Activated CD8-positive, alpha-beta T cell treated with anti-CD3 and anti-CD28 coated beads for 36 hours (primary cell): ENCODE data around the gene TLN1. TPM values are rescaled to one million over a fixed set of nuclear protein-coding genes. Genes with fewer than 3 reads are reported as not detected.

ENCODE experiments used
- ATAC-seq: fragments of 200-7000 bp; cut with Tn5 transposase; one replicate; pipeline ENCODE4 v1.10.0; 2021; ENCODE audit warnings: mild to moderate bottlenecking, moderate library complexity
- CTCF ChIA-PET: fragments of 350-600 bp; sonication (Branson Sonifier 250); formaldehyde crosslinking; loops from one replicate; lab custom pipeline; 2021; ENCODE audit warnings: antibody characterized with exemption; lab: Charles Lee
- POLR2A ChIA-PET: fragments of 350-600 bp; sonication (Branson Sonifier 250); formaldehyde crosslinking; loops from one replicate; lab custom pipeline; 2021; ENCODE audit warnings: antibody characterized with exemption; lab: Charles Lee
- DNase-seq: peaks from one replicate; pipeline ENCODE4 v3.0.0-alpha.2; 2020
- H3K27ac Mint-ChIP-seq: one replicate; pipeline ENCODE4 v1.8.0; 2021; ENCODE audit warnings: mild to moderate bottlenecking, mixed read lengths
- H3K27me3 Mint-ChIP-seq: one replicate; pipeline ENCODE4 v1.8.0; 2021; ENCODE audit warnings: mixed read lengths
- H3K36me3 Mint-ChIP-seq: one replicate; pipeline ENCODE4 v1.8.0; 2021; ENCODE audit warnings: low read depth, mixed read lengths
- H3K4me1 Mint-ChIP-seq: one replicate; pipeline ENCODE4 v1.8.0; 2021; ENCODE audit warnings: low read depth, mixed read lengths
- H3K4me3 Mint-ChIP-seq: one replicate; pipeline ENCODE4 v1.8.0; 2021; ENCODE audit warnings: mild to moderate bottlenecking, moderate library complexity, mixed read lengths
- H3K9me3 Mint-ChIP-seq: one replicate; pipeline ENCODE4 v1.8.0; 2021; ENCODE audit warnings: mixed read lengths
- CTCF ChIP-seq: fragments of 200-600 bp; IDR thresholded peaks from one replicate; pipeline ENCODE4 v1.8.0; 2022; ENCODE audit warnings: antibody characterized with exemption, mild to moderate bottlenecking
- intact Hi-C: fragments of 100-400 bp; cut with micrococcal nuclease; formaldehyde crosslinking; loops from one replicate; pipeline ENCODE4 v1.10.0; 2022
- total RNA-seq, 2 experiments: library from RNA; stranded (reverse); gene quantifications; one replicate each; pipeline ENCODE4 v1.2.3, GENCODE V29; 2021

Gene TLN1
- total RNA-seq, 2 experiments from 2014 or later, result 212 to 219 TPM

GRCh38 chr9:35666549-35666948, 65.4 kb downstream of the TLN1 start:
- DNase-seq (no peak), ATAC-seq (no peak)
- no peaks in the 10 kb centered on the region for H3K9me3 Mint-ChIP-seq
- no peak overlapping the region for H3K4me3 Mint-ChIP-seq
- no peaks in the 10 kb centered on the region for H3K27me3 Mint-ChIP-seq
- intact Hi-C loops, result no loop called here
- peaks cover 17% of the 10 kb centered on the region for H3K36me3 Mint-ChIP-seq
- H3K27ac Mint-ChIP-seq, result no peak overlapping the region
- TF ChIP-seq CTCF, result no peak
- peaks cover 25% of the 10 kb centered on the region for H3K4me1 Mint-ChIP-seq
- ChIA-PET POLR2A (interaction anchor here (0.7 to 1.3 kb wide), 3 partner anchors 7 to 612 kb away, joined by 3 to 4 read pairs (median 3); no protein-coding TSS in a partner anchor), CTCF (interaction anchor here (1.6 to 24.5 kb wide), 4 partner anchors 27 to 66 kb away, joined by 6 to 313 read pairs (median 18); partner anchors contain the start of genes CREB3, TLN1 and TPM2)

- no peaks in the 10 kb centered on the region for H3K27me3 Mint-ChIP-seq
- H3K4me3 Mint-ChIP-seq, result peak overlapping the region; percentile 84
- H3K4me1 Mint-ChIP-seq, result peaks cover 29% of the 10 kb centered on the region
- ChIA-PET CTCF (interaction anchor here (1.6 to 24.5 kb wide), 8 partner anchors 19 to 66 kb away, joined by 3 to 313 read pairs (median 13); partner anchors contain the start of genes CREB3, TLN1 and TPM2), POLR2A (interaction anchor here (0.7 to 3.3 kb wide), 6 partner anchors 10 to 613 kb away, joined by 3 to 12 read pairs (median 8); no protein-coding TSS in a partner anchor)
- no peak overlapping the region for H3K27ac Mint-ChIP-seq
- no peak for ATAC-seq
- no peaks in the 10 kb centered on the region for H3K9me3 Mint-ChIP-seq
- intact Hi-C loops, result no loop called here
- DNase-seq, result no peak
- peaks cover 21% of the 10 kb centered on the region for H3K36me3 Mint-ChIP-seq
- no peak for TF ChIP-seq CTCF
These were observed 66.0 kb downstream of the TLN1 start for GRCh38 chr9:35666045-35666444.

- no peak for ATAC-seq
- peak overlapping the region; percentile 84 for H3K4me3 Mint-ChIP-seq
- TF ChIP-seq CTCF, result no peak
- no peaks in the 10 kb centered on the region for H3K27me3 Mint-ChIP-seq
- peaks cover 27% of the 10 kb centered on the region for H3K36me3 Mint-ChIP-seq
- no peak for DNase-seq
- peak overlapping the region; percentile 63 for H3K27ac Mint-ChIP-seq
- ChIA-PET CTCF (interaction anchor here (1.1 to 24.5 kb wide), 12 partner anchors 19 to 125 kb away, joined by 3 to 313 read pairs (median 8); partner anchors contain the start of genes CREB3, TLN1 and TPM2), POLR2A (interaction anchor here (0.6 to 3.3 kb wide), 6 partner anchors 10 to 47 kb away, joined by 3 to 12 read pairs (median 8); no protein-coding TSS in a partner anchor)
- peaks cover 35% of the 10 kb centered on the region for H3K4me1 Mint-ChIP-seq
- no peaks in the 10 kb centered on the region for H3K9me3 Mint-ChIP-seq
- intact Hi-C loops, result no loop called here
These were observed 66.5 kb downstream of the TLN1 start for GRCh38 chr9:35665471-35665818.

- Mint-ChIP-seq H3K4me1 (peaks cover 40% of the 10 kb centered on the region), H3K27ac (peak within 1 kb of the TSS; percentile 63), H3K4me3 (peak within 1 kb of the TSS; percentile 84), H3K9me3 (no peaks in the 10 kb centered on the region), H3K27me3 (no peaks in the 10 kb centered on the region), H3K36me3 (peaks cover 33% of the 10 kb centered on the region)
- DNase-seq (peak; percentile 80), ATAC-seq (peak; percentile 89)
- CTCF ChIA-PET, result interaction anchor here (0.8 to 24.5 kb wide), 18 partner anchors 11 to 125 kb away, joined by 3 to 313 read pairs (median 5); partner anchors contain the start of genes CREB3, SIT1, TLN1 and TPM2
- POLR2A ChIA-PET, result interaction anchor here (0.6 to 3.3 kb wide), 14 partner anchors 9 to 91 kb away, joined by 3 to 12 read pairs (median 4); partner anchors contain the start of gene TLN1
- intact Hi-C loops, result no loop called here
- TF ChIP-seq CTCF, result no peak
These were observed 67.2 kb downstream of the TLN1 start, which contains the start of gene ARHGEF39 for GRCh38 chr9:35664531-35665470. Gene ARHGEF39, minus strand, starts transcription at chr9:35665195. Its CDS starts 26 bp downstream, at chr9:35665169.
